Neural progenitor cell (in vitro differentiated cells): ENCODE data around the gene PNPLA5. TPM values are rescaled to one million over a fixed set of nuclear protein-coding genes. Genes with fewer than 3 reads are reported as not detected.

Experiments used
- DNase-seq: peaks from one replicate; pipeline ENCODE4 v3.0.0-alpha.2; 2016; ENCODE audit warnings: low spot score
- H2AFZ ChIP-seq: fragments of 200-600 bp; sonication (generic); replicated peaks from 2 replicates; pipeline ENCODE4 v1.6.1; 2016; ENCODE audit warnings: antibody characterized with exemption
- H3F3A ChIP-seq: fragments of 200-600 bp; sonication (generic); 2 replicates; pipeline ENCODE4 v1.6.1; 2016; ENCODE audit warnings: antibody characterized with exemption, low read depth
- H3K27ac ChIP-seq: fragments of 200-600 bp; sonication (generic); 2 replicates; pipeline ENCODE4 v1.5.1; 2016; ENCODE audit warnings: mild to moderate bottlenecking
- H3K27me3 ChIP-seq: fragments of 200-600 bp; sonication (generic); 2 replicates; pipeline ENCODE4 v1.6.1; 2016; ENCODE audit warnings: mild to moderate bottlenecking, moderate library complexity
- H3K36me3 ChIP-seq: fragments of 200-600 bp; sonication (generic); 2 replicates; pipeline ENCODE4 v1.5.1; 2016
- H3K4me1 ChIP-seq: fragments of 200-600 bp; sonication (generic); 2 replicates; pipeline ENCODE4 v1.6.1; 2016; ENCODE audit warnings: mixed run types
- H3K4me2 ChIP-seq: fragments of 200-600 bp; sonication (generic); 2 replicates; pipeline ENCODE4 v1.6.1; 2016
- H3K4me3 ChIP-seq: fragments of 200-600 bp; sonication (generic); 2 replicates; pipeline ENCODE4 v1.5.1; 2016
- H3K79me2 ChIP-seq: fragments of 200-600 bp; sonication (generic); 2 replicates; pipeline ENCODE4 v1.6.1; 2016; ENCODE audit warnings: low read depth
- H3K9ac ChIP-seq: fragments of 200-600 bp; sonication (generic); 2 replicates; pipeline ENCODE4 v1.6.1; 2016
- H3K9me3 ChIP-seq: fragments of 200-600 bp; sonication (generic); 2 replicates; pipeline ENCODE4 v1.5.1; 2016; ENCODE audit warnings: low read depth
- H4K20me1 ChIP-seq: fragments of 200-600 bp; sonication (generic); 2 replicates; pipeline ENCODE4 v1.6.1; 2016; ENCODE audit warnings: low read depth
- H3K27ac Mint-ChIP-seq: 3 replicates; pipeline ENCODE4 v1.8.0; 2021; ENCODE audit warnings: mixed read lengths
- H3K27me3 Mint-ChIP-seq: 2 replicates; pipeline ENCODE4 v1.8.0; 2022; ENCODE audit warnings: low read depth, mild to moderate bottlenecking, inconsistent platforms, moderate library complexity, mixed read lengths; ENCODE audit not compliant: insufficient read depth
- H3K36me3 Mint-ChIP-seq: 3 replicates; pipeline ENCODE4 v1.8.0; 2021; ENCODE audit warnings: mixed read lengths
- H3K4me1 Mint-ChIP-seq: 3 replicates; pipeline ENCODE4 v1.8.0; 2021; ENCODE audit warnings: mixed read lengths
- H3K4me3 Mint-ChIP-seq: 3 replicates; pipeline ENCODE4 v1.8.0; 2021; ENCODE audit warnings: mild to moderate bottlenecking, moderate library complexity, mixed read lengths
- H3K9me3 Mint-ChIP-seq: 3 replicates; pipeline ENCODE4 v1.8.0; 2020; ENCODE audit warnings: mixed read lengths
- CTCF ChIP-seq: fragments of 200-600 bp; sonication (generic); IDR thresholded peaks from 2 replicates; pipeline ENCODE4 v1.5.1; 2017; ENCODE audit warnings: antibody characterized with exemption, mild to moderate bottlenecking
- EZH2 ChIP-seq: fragments of 200-600 bp; sonication (generic); IDR thresholded peaks from 2 replicates; pipeline ENCODE4 v1.6.1; 2017; ENCODE audit warnings: antibody characterized with exemption, mild to moderate bottlenecking, moderate library complexity
- EZH2phosphoT487 ChIP-seq: fragments of 200-600 bp; sonication (generic); IDR thresholded peaks from 2 replicates; pipeline ENCODE4 v1.6.1; 2017; ENCODE audit warnings: antibody characterized with exemption
- total RNA-seq: library from RNA; depleted of rRNA; stranded (reverse); fragments of >200 nt; gene quantifications from 2 replicates; pipeline ENCODE4 v1.2.3, GENCODE V29; 2015; ENCODE audit warnings: low replicate concordance

Gene PNPLA5
- total RNA-seq, 1 donor from 2014 or later: 0.11 TPM

DNA sequence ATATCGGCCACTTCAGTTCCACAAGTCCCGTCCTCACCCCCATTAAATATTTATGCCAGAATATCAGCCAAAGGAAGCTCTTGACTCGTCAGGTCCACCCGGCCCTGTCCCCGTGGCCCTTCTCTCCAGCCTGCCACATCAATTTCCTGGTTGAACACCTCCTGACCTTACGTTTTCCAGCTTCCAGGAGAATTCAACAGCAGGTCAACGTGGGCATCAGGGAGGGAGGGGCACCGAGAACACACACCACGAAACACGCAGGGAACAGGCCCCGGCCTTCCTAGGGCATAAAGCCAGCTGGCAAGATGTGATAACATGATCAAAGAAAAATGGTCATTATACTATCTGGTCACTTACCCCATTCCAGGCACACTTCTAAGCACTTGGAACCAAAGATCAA lies 44.8 kb downstream of the PNPLA5 start:
- H3K9me3 Mint-ChIP-seq: no peaks in the 10 kb centered on the region
- Histone ChIP-seq H3K79me2 (peaks cover 38% of the 10 kb centered on the region), H3K4me3 (no peak overlapping the region), H3K27ac (no peak overlapping the region), H3K36me3 (no peaks in the 10 kb centered on the region), H3K4me2 (no peak overlapping the region), H3K4me1 (peaks cover 6% of the 10 kb centered on the region), H3K9me3 (no peaks in the 10 kb centered on the region), H3K27me3 (no peaks in the 10 kb centered on the region), H3F3A (no peaks in the 10 kb centered on the region), H2AFZ (no peak overlapping the region), H4K20me1 (peaks cover 92% of the 10 kb centered on the region), H3K9ac (no peak overlapping the region)
- peaks cover 6% of the 10 kb centered on the region for H3K27me3 Mint-ChIP-seq
- H3K4me1 Mint-ChIP-seq: peaks cover 12% of the 10 kb centered on the region
- no peak for DNase-seq
- H3K4me3 Mint-ChIP-seq: no peak overlapping the region
- H3K36me3 Mint-ChIP-seq: no peaks in the 10 kb centered on the region
- no peak overlapping the region for H3K27ac Mint-ChIP-seq
- no peak for TF ChIP-seq CTCF
- TF ChIP-seq EZH2: no peak
- no peak for TF ChIP-seq EZH2phosphoT487

DNA sequence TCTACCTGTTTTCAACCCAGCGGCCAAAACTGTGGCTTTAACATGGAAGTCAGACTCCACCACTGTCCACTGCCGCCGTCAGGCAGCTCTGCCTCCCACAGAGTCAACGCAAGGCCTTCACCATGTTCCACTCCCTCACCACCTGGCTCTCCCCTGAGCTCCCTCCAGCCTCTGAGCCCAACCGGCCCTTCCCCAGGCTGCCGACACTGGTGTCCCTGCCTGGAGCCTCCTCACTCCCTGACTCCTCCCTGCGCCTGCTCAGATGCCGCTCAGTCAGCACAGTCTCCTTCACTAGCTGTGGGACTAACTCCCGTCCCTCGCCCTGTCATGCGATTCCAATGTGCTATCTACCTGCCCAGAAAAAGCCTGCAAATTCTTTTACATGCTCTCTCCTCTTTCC lies 45.8 kb downstream of the PNPLA5 start:
- Mint-ChIP-seq H3K27me3 (peaks cover 6% of the 10 kb centered on the region), H3K4me1 (peaks cover 8% of the 10 kb centered on the region), H3K4me3 (no peak overlapping the region), H3K9me3 (no peaks in the 10 kb centered on the region), H3K36me3 (no peaks in the 10 kb centered on the region), H3K27ac (no peak overlapping the region)
- no peaks in the 10 kb centered on the region for H3K9me3 ChIP-seq
- no peaks in the 10 kb centered on the region for H3K36me3 ChIP-seq
- peaks cover 6% of the 10 kb centered on the region for H3K4me1 ChIP-seq
- peaks cover 38% of the 10 kb centered on the region for H3K79me2 ChIP-seq
- no peaks in the 10 kb centered on the region for H3K27me3 ChIP-seq
- H4K20me1 ChIP-seq: peaks cover 87% of the 10 kb centered on the region
- no peaks in the 10 kb centered on the region for H3F3A ChIP-seq
- TF ChIP-seq CTCF: no peak
- no peak overlapping the region for H3K9ac ChIP-seq
- no peak overlapping the region for H3K4me2 ChIP-seq
- no peak overlapping the region for H3K27ac ChIP-seq
- no peak overlapping the region for H3K4me3 ChIP-seq
- no peak overlapping the region for H2AFZ ChIP-seq
- DNase-seq: no peak

- H3K27ac Mint-ChIP-seq: no peak overlapping the region
- H3K36me3 Mint-ChIP-seq: no peaks in the 10 kb centered on the region
- Histone ChIP-seq H3K9me3 (no peaks in the 10 kb centered on the region), H4K20me1 (peaks cover 84% of the 10 kb centered on the region), H3K4me1 (peaks cover 6% of the 10 kb centered on the region), H3K4me3 (no peak overlapping the region), H3K4me2 (no peak overlapping the region), H3F3A (no peaks in the 10 kb centered on the region), H3K36me3 (no peaks in the 10 kb centered on the region), H3K9ac (no peak overlapping the region), H3K79me2 (peaks cover 38% of the 10 kb centered on the region), H2AFZ (no peak overlapping the region), H3K27me3 (no peaks in the 10 kb centered on the region), H3K27ac (no peak overlapping the region)
- no peaks in the 10 kb centered on the region for H3K9me3 Mint-ChIP-seq
- peaks cover 6% of the 10 kb centered on the region for H3K27me3 Mint-ChIP-seq
- no peak for TF ChIP-seq EZH2phosphoT487
- no peak for TF ChIP-seq EZH2
- no peak for TF ChIP-seq CTCF
- H3K4me3 Mint-ChIP-seq: no peak overlapping the region
- H3K4me1 Mint-ChIP-seq: peaks cover 8% of the 10 kb centered on the region
- DNase-seq: no peak
These were observed 47.0 kb downstream of the PNPLA5 start for GRCh38 chr22:43844560-43845545.
